HG02610 (cell line): ENCODE data around the gene PDHX.
A peak's percentile ranks its signal among the peaks of the same experiment; 100 is the strongest.
"Not testable (repeated sequence)": the region's sequence is repeated elsewhere in the genome, so short reads cannot be mapped to it uniquely, and the experiment has no call there.

Source experiments
- ATAC-seq: cut with Tn5 transposase; IDR thresholded peaks from one replicate; pipeline ENCODE4 v1.9.1; 2021; ENCODE audit warnings: mild to moderate bottlenecking, moderate library complexity; ENCODE audit not compliant: unreplicated experiment

Gene PDHX

DNA sequence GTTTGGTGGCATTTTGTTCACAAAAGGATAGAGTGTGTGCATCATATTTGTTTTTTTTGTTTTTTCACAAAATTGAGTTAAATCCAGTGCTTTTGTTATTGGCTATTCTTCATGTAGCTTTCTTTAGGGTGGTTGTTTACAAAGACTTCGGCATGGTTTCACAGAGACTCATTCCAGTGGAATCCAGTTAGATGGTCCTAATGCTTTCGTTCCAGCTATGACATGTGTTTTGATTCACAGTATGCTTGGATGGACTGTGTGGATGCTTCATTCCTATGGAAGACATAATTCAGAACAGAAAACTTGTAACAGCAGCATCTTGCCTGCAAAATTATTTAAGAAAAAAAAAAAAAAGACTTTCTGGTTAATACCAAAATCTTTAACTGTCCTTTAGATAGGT is 97.9 kb downstream of the PDHX start:
- ATAC-seq, result no peak

- no peak for ATAC-seq
Observed at GRCh38 chr11:35015621-35016387, 99.4 kb downstream of the PDHX start.

DNA sequence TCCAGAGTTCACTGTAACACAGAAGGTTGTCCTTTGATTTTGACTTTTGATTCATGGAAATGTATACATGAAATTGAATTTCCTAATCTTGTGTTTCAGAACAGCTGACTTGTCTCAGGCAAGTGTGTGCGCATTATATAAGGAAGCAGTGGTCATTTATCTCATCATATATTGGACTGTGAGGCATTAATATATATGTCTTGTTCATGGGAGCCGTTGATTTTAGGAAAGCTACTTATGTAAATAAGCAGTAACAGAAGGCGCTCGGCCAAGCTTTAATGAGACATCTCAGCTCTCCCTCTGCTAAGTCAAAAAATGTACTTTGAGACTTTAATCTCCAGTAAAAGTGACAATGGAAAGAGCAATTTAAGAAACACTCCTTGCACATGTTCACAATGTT is 100.5 kb downstream of the PDHX start:
- ATAC-seq, result no peak

GRCh38 chr11:35017528-35018342 is 101.3 kb downstream of the PDHX start:
- no peak for ATAC-seq

DNA sequence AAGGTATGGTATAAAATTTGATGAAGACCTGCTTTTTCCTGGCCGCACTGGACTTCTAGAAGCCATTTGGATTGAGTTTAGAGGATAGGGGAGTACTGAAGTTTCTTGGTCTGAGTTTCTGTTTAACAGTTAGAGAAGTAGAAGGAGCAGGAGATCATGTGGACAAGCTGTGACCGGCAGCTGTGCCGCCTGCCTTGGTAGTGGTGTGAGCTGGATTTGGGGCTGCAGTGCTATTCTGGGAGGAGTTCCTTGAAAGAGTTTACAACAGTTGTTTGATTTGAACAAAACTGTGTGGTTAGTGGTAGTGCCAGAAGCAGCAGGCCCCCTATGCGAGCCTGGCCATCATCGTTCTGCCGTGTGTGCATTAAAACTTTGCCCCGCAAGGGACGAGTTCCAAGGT is 105.2 kb downstream of the PDHX start:
- no peak for ATAC-seq

DNA sequence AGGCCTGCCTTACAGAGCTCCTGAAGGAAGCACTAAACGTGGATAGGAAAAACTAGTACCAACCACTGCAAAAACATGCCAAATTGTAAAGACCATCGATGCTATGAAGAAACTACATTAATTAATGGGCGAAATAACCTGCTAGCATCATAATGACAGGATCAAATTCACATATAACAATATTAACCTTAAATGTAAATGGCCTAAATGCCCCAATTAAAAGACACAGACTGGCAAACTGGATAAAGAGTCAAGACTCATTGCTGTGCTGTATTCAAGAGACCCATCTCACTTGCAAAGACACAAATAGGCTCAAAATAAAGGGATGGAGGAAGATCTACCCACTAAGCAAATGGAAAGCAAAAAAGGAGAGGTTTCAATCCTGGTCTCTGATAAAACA is 107.5 kb downstream of the PDHX start:
- ATAC-seq, result not testable (repeated sequence)

DNA sequence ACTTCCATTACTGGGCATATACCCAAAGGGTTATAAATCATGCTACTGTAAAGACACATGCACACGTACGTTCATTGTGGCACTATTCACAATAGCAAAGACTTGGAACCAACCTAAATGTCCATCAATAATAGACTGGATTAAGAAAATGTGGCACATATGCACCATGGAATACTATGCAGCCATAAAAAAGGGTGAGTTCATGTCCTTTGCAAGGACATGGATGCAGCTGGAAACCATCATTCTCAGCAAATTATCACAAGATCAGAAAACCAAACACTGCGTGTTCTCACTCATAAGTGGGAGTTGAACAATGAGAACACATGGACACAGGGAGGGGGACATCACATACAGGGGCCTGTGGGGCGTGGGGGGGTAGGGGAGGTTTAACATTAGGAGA is 111.6 kb downstream of the PDHX start:
- not testable (repeated sequence) for ATAC-seq

DNA sequence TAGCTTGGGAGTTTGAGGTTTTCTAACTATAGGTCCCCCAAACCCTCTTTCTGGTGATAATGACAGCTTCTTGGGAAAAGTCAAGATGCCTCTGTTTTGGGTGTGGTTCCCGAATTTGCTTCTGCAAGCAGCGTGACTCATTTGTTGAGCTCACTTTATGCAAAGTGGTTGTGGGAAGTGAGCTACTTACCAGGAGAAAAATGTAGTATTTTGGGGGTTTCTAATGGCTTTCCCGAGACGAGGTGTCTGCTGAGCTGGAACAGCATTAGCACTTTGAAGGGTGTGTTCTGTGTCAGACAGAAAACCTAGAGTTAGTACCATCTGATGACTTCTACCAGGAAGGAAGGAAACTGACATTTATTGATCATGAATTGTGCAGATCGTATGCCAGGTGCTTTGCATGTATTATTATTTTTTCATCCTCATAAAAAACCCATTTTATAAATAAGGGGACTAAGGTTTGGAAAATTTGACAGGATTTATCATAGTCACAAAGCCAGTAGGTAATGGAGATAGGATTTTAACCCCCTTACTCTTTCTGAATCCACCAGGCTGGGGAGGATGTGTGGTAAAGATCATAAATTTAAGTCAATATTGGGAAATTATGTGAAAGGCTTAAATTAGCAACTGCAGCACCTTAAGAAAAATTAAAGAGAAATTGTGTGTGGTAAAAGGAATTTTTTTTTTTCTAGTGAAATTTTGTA is 113.7 kb downstream of the PDHX start:
- peak; percentile 88 for ATAC-seq

DNA sequence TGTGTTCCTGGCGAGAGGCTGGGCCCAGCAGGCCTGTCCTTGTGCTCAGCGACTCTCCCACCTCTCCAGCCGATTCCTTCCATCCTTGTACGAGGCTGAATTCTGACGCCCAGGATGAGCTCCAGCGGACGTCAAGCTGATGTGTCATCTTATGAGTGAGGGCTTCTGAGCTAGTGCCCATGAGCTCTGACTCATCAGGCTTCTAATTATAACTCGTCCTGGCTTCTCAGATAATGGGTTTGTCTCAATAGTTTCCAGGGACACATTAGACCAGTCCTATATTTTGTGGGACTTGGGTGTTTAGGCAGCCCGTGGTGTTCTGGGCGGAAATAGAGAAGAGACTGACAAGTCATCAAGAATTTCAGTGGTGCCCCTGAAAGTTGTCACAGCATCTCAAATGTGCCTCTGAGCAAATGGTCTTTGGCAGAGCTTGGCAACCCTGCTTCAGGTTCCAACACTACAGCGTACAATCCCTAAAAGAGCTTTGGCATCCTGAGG is 114.3 kb downstream of the PDHX start:
- no peak for ATAC-seq

DNA sequence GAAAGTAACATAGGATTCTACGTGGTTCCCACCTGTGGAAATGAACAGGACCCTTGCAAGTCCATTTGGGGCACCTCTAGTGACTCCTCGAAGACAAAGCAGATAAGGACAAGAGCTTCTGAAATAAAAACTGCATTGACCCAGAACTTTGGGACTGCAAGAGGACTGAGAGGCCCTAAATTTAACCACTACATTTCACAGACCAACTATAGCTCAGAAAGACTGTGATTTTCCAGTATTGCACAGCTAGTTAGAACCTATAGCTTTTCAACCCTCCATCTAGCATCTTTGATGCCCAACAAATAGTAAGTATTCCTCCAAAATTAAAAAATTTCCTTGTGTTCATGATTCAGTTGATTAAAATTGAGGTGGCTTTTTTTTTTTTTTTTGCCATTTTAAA is 114.9 kb downstream of the PDHX start:
- no peak for ATAC-seq

GRCh38 chr11:35031867-35032266 is 115.4 kb downstream of the PDHX start:
- no peak for ATAC-seq

- ATAC-seq, result no peak
Observed at GRCh38 chr11:35033011-35033410, 116.6 kb downstream of the PDHX start.

GRCh38 chr11:35034401-35034800 is 118.0 kb downstream of the PDHX start:
- ATAC-seq, result no peak

DNA sequence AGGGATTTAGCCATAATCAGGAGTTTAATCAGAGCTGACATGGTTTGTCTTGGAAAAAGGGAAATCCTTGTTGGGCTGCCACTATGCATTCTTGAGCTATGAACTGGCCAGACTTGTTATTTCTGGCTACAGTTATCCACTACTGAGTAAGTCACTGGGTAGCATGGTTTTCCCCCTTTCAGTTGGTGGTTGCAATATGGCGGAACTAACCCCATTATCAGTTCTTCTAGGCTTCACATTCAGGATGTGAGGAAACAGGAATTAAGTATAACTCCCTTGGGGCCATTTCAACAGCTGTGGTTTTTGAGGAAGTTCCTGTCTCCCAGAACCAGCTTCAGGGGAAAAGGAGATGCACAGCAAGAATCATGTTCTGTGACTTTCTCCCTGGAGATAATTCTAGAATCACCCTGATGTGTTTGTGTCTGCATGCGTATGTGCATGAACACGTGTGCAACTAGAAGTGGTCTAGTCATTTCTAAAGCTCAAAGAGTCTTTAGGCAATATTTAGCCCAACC is 119.5 kb downstream of the PDHX start:
- ATAC-seq, result peak; percentile 45

- peak; percentile 34 for ATAC-seq
Observed at GRCh38 chr11:35036639-35037038, 120.2 kb downstream of the PDHX start.

GRCh38 chr11:35038211-35038928 is 122.0 kb downstream of the PDHX start:
- ATAC-seq, result no peak

GRCh38 chr11:35039076-35039475 is 122.7 kb downstream of the PDHX start:
- no peak for ATAC-seq

GRCh38 chr11:35040221-35040942 is 124.0 kb downstream of the PDHX start:
- ATAC-seq, result peak; percentile 59

DNA sequence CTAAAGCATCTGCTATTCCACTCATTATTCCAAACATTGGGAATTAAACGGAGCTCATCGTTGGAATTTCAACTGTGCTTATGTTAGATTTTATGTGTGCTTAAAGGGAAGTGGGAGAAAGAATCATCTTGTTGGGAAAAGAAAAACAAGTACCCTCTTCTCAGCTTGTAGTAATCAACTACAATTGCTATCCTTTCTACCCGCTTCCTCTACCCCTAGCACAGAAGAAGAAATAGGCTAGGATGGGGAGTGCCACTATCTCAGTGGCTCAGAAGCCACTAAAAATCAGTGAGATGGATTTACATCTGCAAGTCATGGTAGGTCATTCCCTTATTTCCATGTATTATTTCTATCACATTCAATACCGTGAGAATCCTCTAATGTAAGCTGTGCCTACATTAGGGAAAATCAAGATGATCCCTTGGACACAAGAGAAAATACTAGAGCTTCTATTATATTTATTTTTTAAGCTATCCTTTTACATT is 124.7 kb downstream of the PDHX start:
- ATAC-seq, result no peak

DNA sequence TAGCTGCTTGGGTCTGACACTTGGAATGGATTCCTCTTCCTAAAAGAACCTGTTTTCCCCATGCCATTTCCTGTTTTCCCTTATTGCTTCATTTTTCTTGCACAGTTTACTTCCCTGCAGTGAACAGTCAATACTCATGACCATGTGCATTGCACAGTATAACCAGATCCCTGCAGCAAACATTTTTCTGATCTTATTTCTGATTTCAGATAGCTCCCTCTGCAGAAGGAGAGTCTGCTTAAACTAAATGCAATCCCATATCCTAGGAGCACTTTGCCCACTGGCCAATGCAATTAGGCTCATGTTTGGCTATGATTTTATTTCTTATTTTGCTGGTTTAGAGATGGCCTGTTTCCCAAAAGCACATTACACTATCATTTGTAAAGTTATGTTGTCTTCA is 125.8 kb downstream of the PDHX start:
- ATAC-seq, result no peak
